ELR (cell line): ENCODE measurements around the gene TEC.
"Not testable (repeated sequence)": the region's sequence is repeated elsewhere in the genome, so short reads cannot be mapped to it uniquely, and the experiment has no call there.

Experiments
- DNase-seq: peaks from one replicate; pipeline ENCODE4 v3.0.0-alpha.2; 2015; ENCODE audit warnings: low read depth

TEC gene

DNA sequence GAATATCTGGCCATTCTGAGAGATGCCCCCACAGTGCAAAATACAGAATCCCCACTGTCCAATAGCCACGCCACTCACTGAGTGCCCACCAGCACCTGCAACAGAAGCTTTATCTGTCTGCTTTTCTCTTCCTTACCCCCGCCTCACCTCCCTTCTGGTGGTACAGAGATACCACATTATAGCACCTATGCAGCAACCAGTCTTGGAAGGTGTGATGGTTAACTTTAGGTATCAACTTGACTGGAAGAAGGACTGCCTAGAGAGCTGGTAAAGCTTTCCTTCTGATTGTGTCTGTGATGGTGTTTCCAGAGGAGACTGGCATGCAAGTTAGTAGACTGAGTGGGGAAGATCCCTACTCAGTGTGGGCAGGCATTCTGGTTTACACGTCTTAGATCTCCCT is 73.8 kb downstream of the TEC start:
- no peak for DNase-seq

DNA sequence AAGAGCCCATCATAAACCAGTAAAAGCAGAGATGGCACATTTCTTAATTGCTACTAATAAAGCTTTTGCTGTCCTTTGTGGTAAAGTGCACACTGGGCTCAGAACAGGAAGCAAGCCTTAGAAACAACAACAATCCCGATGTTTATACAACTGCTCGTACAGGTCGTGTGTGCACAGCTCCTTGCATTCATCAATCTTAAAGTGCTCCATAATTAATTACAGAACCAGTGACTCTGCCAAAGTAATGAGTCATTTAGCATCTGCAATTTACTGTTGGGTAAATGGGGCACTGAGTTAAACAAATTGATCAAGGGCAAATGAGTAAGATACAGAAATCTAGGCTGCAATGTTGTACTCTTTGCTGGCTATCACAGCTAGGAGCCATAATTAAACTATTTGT is 74.3 kb downstream of the TEC start:
- peak; percentile 20 for DNase-seq

- no peak for DNase-seq
Observed at GRCh38 chr4:48194971-48195370, 74.7 kb downstream of the TEC start.

DNA sequence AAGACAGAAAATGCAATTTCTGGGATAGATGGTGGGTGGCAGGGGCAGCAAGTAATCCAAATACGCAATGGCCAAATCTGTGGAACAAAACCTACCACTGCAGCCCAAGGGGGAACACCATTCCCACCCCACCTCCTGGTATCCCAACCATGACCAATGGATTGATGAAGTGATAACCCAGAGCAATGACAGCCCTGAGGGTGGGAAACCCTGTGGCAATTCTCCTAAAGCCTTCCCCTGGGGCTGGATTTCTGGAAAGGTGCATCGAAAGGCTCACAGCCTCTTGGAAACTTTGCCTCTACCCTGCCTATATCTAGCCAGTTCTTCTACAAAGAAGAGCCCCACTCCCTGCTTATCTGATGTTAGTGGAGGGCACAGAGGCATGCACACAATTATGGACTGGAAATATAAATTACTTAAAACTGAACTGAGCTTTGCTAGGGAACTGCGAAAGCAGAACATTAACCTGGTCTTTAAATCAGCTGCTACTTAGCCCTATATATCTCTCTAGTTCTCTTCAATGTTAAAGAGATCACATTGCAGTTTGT is 75.6 kb downstream of the TEC start:
- no peak for DNase-seq

DNA sequence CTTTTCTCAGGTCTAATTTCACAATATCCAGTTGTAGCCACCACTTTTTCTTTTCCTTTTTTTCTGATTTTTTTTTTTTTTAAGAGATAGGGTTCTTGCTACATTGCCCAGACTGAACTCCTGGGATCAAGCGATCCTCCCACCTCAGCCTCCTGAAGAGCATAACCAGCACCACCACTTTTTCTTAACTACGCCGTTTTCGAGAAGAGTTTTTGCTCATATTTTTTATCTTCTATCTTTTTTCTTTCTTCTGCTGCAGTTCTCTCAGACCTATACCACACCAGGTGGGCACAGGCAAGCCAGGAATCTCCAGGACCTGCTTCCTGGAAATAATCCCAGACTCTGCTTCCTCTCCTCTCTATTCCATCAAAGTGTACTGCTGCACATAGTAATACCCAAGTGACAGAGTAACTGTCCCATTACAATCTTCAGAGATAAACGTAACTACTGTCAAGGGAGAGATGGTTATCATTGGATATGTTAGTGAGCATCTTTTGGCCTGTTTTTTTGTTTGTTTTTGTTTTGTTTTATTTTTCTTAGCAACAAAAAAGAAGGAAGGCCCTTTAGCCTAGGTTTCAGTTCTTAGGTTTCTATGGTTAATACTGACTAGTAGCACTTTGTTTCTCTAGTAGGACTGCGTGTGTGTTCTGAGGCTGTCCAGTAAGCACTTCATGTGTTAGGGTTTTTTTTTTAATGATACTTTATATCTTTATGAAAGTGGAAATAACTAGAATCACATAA is 76.4 kb downstream of the TEC start:
- DNase-seq: no peak

GRCh38 chr4:48191758-48192157 is 77.9 kb downstream of the TEC start:
- no peak for DNase-seq

DNA sequence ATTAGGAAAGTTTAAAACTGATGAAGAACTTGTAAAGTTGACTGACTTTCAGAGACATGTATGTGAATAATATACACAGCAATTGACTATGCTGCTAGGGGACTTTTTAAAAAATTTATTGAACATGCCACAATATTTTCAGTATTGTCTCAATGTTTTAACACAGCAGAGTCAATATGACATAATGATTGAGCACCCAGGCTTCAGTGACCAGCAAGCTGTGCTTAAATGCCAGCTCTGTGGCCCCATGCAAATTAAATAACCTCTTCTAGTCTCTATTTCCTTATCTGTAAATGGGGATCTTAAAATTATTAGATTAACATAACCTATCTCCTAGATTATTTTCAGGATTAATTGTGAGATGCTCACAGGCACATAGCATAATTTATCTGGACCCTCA is 78.8 kb downstream of the TEC start:
- no peak for DNase-seq

- no peak for DNase-seq
Observed at GRCh38 chr4:48189731-48190130, 79.9 kb downstream of the TEC start.

DNA sequence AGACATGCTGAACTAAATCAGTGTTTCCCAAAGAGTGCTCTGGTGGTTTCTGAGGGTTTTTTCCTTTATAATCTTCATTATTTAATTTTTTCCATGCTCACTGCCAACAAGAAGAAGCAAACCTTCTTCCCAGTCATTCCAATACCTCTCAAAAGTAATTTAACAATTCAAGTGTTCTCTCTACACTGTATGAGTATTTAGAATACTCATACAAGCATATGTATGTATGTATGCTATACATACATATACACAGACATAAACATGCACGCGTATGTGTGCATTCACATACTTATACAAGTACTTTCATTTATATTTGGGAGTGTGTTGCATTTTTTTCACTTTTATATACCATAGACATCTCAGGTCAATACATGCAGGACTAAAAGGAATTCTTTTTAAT is 81.2 kb downstream of the TEC start:
- no peak for DNase-seq

- DNase-seq: no peak
Observed at GRCh38 chr4:48187813-48188212, 81.8 kb downstream of the TEC start.

- DNase-seq: not testable (repeated sequence)
Observed at GRCh38 chr4:48187066-48187465, 82.6 kb downstream of the TEC start.

- DNase-seq: not testable (repeated sequence)
Observed at GRCh38 chr4:48186394-48186793, 83.2 kb downstream of the TEC start.

- DNase-seq: no peak
Observed at GRCh38 chr4:48184882-48185281, 84.8 kb downstream of the TEC start.

GRCh38 chr4:48180234-48180633 is 89.4 kb downstream of the TEC start:
- peak; percentile 59 for DNase-seq

- DNase-seq: no peak
Observed at GRCh38 chr4:48178931-48179330, 90.7 kb downstream of the TEC start.

DNA sequence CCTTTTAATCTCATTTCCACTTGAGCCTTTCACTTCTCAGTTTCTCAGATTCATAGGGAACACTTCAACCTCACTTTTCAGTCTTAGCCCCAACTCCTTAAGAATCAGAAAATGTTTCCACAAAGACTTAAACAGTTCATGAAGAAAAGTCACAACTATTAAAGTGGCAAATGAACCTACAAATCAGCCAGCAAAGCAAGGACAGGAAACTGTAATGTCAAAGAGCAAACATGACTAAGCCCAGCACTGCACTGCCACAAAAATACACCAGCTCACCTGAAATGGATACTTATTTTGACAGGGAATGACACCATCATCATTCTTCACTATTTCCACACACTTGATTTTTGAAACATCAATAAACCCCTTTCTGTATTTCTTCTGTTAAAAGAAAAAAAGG is 93.8 kb downstream of the TEC start:
- DNase-seq: peak; percentile 51

GRCh38 chr4:48175328-48175727 is 94.3 kb downstream of the TEC start:
- DNase-seq: no peak

GRCh38 chr4:48173056-48173991 is 96.3 kb downstream of the TEC start:
- DNase-seq: peak; percentile 87

DNA sequence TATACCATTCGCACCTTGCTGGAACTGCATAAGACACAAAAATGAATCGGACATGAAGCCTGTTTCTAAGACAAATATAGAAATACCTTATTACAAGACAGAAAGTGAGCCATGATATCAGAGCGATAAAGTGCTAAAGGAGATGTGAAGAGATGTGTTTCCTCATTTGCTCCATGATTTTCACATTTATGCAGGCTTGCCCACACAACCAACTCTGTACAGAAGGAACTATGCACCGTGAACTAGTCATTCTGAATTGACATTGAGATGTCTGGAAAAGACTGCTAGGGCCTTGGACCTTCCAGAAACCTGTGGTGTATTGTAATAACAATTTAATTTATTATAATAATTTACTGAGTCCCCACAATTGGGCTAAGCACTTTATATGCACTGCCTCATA is 97.0 kb downstream of the TEC start:
- no peak for DNase-seq

DNA sequence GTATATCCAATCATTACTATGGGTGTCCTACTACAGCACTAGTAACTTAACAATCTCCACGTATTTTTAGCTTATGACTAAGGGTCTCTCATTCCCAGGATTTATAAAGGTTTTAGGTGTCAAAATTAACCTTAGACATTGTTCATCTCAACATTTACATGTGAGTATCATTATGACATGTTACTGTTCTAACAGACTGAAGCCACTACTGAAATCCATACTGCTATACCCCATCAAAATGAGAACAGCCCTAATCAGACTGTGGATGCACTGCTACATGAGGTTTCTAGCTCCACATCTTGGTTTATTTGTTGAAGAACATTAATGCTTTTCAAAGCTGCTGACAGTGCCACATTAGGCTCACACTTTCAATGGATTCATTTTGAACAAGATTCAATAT is 100.0 kb downstream of the TEC start:
- DNase-seq: no peak

- DNase-seq: no peak
Observed at GRCh38 chr4:48167538-48168263, 101.9 kb downstream of the TEC start.

GRCh38 chr4:48164561-48164960 is 105.1 kb downstream of the TEC start:
- DNase-seq: not testable (repeated sequence)
